ENCODE measurements around the gene ZC3H13.

- no peak for TF ChIP-seq CTCF (IDR thresholded peaks at IDR 0.05; ENCODE audit: low read depth, low read length, poor library complexity, severe bottlenecking)
- no peak for TF ChIP-seq EZH2phosphoT487 (IDR thresholded peaks at IDR 0.05; ENCODE audit: borderline replicate concordance, low read length)
Observed at GRCh38 chr13:45926741-45927140, 125.8 kb downstream of the ZC3H13 start.

All from DOHH2 (cell line).